Activated B cell treated with CpG ODN at 0.5 μM for 24 hours (primary cell): ENCODE results near the gene CDK17. TPM values are rescaled to one million over a fixed set of nuclear protein-coding genes. Genes with fewer than 3 reads are reported as not detected.
"Not testable (repeated sequence)": the region's sequence is repeated elsewhere in the genome, so short reads cannot be mapped to it uniquely, and the experiment has no call there.

Source experiments
- ATAC-seq: fragments of 200-7000 bp; cut with Tn5 transposase; one replicate; pipeline ENCODE4 v1.10.0; 2021; ENCODE audit warnings: low read depth, mild to moderate bottlenecking, moderate library complexity
- CTCF ChIA-PET: fragments of 350-600 bp; sonication (Branson Sonifier 250); formaldehyde crosslinking; loops from one replicate; lab custom pipeline; 2021; ENCODE audit warnings: antibody characterized with exemption; lab: Charles Lee
- POLR2A ChIA-PET: fragments of 350-600 bp; sonication (Branson Sonifier 250); formaldehyde crosslinking; loops from one replicate; lab custom pipeline; 2021; ENCODE audit warnings: antibody characterized with exemption; lab: Charles Lee
- DNase-seq: peaks from one replicate; pipeline ENCODE4 v3.0.0; 2022
- H3K27ac Mint-ChIP-seq: one replicate; pipeline ENCODE4 v1.8.0; 2020; ENCODE audit warnings: mixed read lengths
- H3K27me3 Mint-ChIP-seq: one replicate; pipeline ENCODE4 v1.8.0; 2021; ENCODE audit warnings: mixed read lengths
- H3K36me3 Mint-ChIP-seq: one replicate; pipeline ENCODE4 v1.8.0; 2021; ENCODE audit warnings: low read depth, mixed read lengths
- H3K4me1 Mint-ChIP-seq: one replicate; pipeline ENCODE4 v1.8.0; 2021; ENCODE audit warnings: mixed read lengths
- H3K4me3 Mint-ChIP-seq: one replicate; pipeline ENCODE4 v1.8.0; 2020; ENCODE audit warnings: mild to moderate bottlenecking, mixed read lengths
- H3K9me3 Mint-ChIP-seq: one replicate; pipeline ENCODE4 v1.8.0; 2020; ENCODE audit warnings: mixed read lengths
- CTCF ChIP-seq: fragments of 200-600 bp; IDR thresholded peaks from one replicate; pipeline ENCODE4 v1.8.0; 2022; ENCODE audit warnings: antibody characterized with exemption, mild to moderate bottlenecking
- intact Hi-C: fragments of 100-400 bp; cut with micrococcal nuclease; formaldehyde crosslinking; loops from one replicate; pipeline ENCODE4 v1.15.1; 2024
- total RNA-seq: library from RNA; stranded (reverse); gene quantifications from 2 replicates; pipeline ENCODE4 v1.2.3, GENCODE V29; 2022

CDK17 gene
- total RNA-seq, 1 donor from 2014 or later: 57.3 TPM

DNA sequence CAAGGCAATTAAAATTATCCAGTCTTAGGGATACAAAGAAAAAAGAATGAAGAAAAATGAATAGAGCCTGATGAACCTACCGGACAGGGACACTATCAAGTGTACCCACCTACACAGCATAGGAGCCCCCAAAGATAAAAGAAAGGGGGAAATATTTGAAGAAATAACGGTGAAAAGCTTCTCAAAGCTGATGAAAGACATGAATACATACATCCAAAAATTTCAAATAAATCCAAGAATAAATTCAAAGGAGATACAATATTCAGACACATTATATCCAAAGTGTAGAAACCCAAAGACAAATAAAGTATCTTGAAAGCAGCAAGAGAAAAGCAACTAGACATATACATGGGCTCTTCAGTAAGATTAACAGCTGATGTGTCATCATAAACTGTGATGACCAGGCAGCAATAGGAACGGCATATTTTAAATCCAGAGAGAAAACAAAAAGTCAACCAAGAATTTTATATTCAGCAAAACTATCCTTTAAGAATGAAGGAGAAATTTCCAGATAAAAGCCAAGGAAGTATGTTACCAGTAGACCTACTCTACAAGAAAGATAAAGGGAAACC, 56.0 kb downstream of the CDK17 start:
- peaks cover 13% of the 10 kb centered on the region for H3K9me3 Mint-ChIP-seq
- no peaks in the 10 kb centered on the region for H3K27me3 Mint-ChIP-seq
- H3K4me1 Mint-ChIP-seq: peaks cover 46% of the 10 kb centered on the region
- H3K4me3 Mint-ChIP-seq: no peak overlapping the region
- intact Hi-C loops: no loop called here
- peaks cover 25% of the 10 kb centered on the region for H3K36me3 Mint-ChIP-seq
- TF ChIP-seq CTCF: no peak
- ChIA-PET POLR2A (interaction anchor here (0.6 kb wide), 1 partner anchor 110 kb away, joined by 4 read pairs; no protein-coding TSS in a partner anchor), CTCF (no interaction called here)
- no peak for ATAC-seq
- no peak overlapping the region for H3K27ac Mint-ChIP-seq
- DNase-seq: no peak

DNA sequence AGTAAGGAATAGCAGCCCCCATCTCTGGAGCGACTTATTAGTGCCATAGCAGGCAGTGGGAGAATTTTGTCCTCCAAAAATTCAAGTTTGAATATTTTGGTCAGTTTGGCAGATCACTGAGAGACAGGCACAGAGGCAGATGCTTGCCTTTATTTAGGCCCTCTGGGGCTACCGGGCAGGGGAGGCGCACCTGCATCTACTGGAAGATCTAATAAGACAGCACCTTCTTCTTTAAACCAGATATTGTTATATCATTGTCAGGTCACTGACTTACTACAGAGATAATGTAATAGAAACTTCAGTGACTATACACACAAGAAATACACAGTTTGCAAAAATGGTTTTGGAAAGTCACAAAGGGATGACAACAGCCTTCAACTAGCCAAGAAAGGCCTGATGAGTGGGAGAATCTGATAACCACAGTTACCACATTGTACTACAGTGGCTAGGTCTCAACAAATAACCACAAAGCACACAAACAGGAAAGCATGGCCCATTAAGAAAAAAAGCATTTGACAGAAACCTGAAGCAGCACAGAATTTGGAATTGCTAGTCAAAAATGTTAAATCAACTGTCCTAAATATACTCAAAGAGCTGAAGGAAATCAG, 56.8 kb downstream of the CDK17 start:
- DNase-seq (no peak), ATAC-seq (no peak)
- H3K27me3 Mint-ChIP-seq: no peaks in the 10 kb centered on the region
- H3K27ac Mint-ChIP-seq: no peak overlapping the region
- H3K9me3 Mint-ChIP-seq: peaks cover 13% of the 10 kb centered on the region
- ChIA-PET POLR2A (interaction anchor here (0.6 kb wide), 1 partner anchor 110 kb away, joined by 4 read pairs; no protein-coding TSS in a partner anchor), CTCF (no interaction called here)
- intact Hi-C loops: loop anchor here (2.0 kb wide), 1 partner anchor 15 kb away; no protein-coding TSS in a partner anchor
- H3K4me3 Mint-ChIP-seq: no peak overlapping the region
- H3K4me1 Mint-ChIP-seq: peaks cover 42% of the 10 kb centered on the region
- H3K36me3 Mint-ChIP-seq: peaks cover 27% of the 10 kb centered on the region
- TF ChIP-seq CTCF: no peak

DNA sequence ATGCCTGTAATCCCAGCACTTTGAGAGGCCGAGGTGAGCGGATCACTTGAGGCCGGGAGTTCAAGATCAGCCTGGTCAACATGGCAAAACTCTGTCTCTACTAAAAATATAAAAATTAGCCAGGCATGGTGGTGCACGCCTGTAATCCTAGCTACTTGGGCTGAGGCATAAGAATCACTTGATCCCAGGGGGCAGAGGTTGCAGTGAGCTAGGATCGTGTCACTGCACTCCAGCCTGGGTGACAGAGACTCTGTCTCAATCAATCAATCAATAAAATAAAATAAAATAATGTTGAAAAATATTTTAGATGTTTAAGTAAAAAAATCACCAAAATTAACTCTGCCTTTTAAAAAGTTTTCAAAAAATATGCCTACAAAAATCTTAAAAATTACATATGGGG, 60.6 kb downstream of the CDK17 start:
- POLR2A ChIA-PET, CTCF ChIA-PET, ATAC-seq, H3K4me3 Mint-ChIP-seq, H3K27ac Mint-ChIP-seq, intact Hi-C loops, DNase-seq, H3K27me3 Mint-ChIP-seq: not testable (repeated sequence)
- Mint-ChIP-seq H3K36me3 (peaks cover 37% of the 10 kb centered on the region), H3K4me1 (peaks cover 33% of the 10 kb centered on the region), H3K9me3 (peaks cover 17% of the 10 kb centered on the region)

GRCh38 chr12:96338852-96339471, 61.3 kb downstream of the CDK17 start:
- ChIA-PET POLR2A (no interaction called here), CTCF (no interaction called here)
- no peak for DNase-seq
- H3K36me3 Mint-ChIP-seq: peaks cover 34% of the 10 kb centered on the region
- intact Hi-C loops: no loop called here
- TF ChIP-seq CTCF: no peak
- no peak overlapping the region for H3K27ac Mint-ChIP-seq
- H3K27me3 Mint-ChIP-seq: no peaks in the 10 kb centered on the region
- peaks cover 33% of the 10 kb centered on the region for H3K4me1 Mint-ChIP-seq
- no peak for ATAC-seq
- peaks cover 12% of the 10 kb centered on the region for H3K9me3 Mint-ChIP-seq
- H3K4me3 Mint-ChIP-seq: no peak overlapping the region

DNA sequence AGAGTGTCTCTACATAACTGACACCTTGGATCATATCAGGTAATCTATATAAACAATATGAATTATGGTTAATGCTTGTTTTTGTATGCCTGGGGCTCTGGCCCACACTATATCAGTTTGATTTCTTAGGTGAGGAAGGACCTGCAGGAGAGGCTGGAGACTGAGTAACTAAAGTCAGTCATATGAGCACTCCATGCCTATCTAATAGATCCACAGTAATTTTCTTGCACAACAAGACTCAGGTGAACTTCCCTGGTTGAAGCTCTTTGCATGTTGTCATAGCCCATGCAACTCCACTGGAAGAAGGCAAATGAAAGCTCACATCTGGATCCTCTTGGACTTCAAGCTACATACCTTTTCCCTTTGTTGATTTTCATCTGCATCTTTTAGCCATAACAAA, 62.3 kb downstream of the CDK17 start:
- Mint-ChIP-seq H3K27ac (no peak overlapping the region), H3K4me3 (no peak overlapping the region), H3K4me1 (peaks cover 23% of the 10 kb centered on the region), H3K27me3 (no peaks in the 10 kb centered on the region), H3K36me3 (peaks cover 30% of the 10 kb centered on the region), H3K9me3 (peaks cover 6% of the 10 kb centered on the region)
- ChIA-PET POLR2A (no interaction called here), CTCF (no interaction called here)
- no peak for ATAC-seq
- TF ChIP-seq CTCF: no peak
- DNase-seq: no peak
- intact Hi-C loops: no loop called here
